ENCODE measurements around the gene DCXR. TPM values are rescaled to one million over a fixed set of nuclear protein-coding genes. Genes with fewer than 3 reads are reported as not detected.

Gene DCXR
- total and polyA plus RNA-seq, 2 of the 13 experiments (the other 11 are each of a cell fraction or from before 2014, with no cell fraction given): 287 to 311 TPM

DNA sequence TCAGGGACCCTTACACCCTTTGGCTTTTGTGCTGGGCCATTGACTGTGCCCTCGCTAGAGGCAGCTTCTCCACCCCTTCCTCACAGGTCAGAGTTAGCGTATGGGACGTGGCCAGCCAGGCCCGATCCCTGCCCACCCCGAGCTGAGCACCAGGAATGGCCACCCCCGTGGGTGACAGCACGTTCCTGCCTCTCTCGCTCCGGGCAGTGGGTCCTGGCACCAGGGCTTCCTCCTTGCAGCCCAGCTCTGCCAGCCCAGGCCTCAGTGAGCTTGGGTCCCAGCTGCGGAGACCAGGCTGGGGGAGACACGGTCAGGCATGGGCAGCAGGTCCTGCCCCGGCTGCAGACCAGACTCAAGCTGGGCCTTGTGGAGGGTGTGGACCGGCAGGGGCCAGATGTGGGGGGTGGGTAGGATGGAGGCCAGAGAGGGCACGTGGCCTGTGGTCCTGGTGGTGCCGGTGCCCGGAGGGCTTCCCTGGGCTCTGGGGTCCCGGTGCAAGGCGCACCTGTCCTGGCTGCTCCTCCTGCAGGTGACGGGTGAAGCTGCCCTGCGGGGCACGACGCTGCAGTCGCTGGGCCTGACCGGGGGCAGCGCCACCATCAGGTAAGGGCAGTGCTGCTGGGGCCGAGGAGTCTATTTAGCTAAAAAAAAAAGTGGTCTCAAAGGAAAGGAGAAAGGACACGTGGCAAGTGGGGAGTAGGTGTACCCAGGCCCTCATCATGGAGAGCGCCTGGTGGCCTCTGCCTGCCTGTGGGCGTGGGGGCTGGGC is 41.9 kb downstream of the DCXR start (continued):
- TF ChIP-seq ZNF253 (CRISPR knock-in tag; IDR thresholded peaks at IDR 0.05; ENCODE audit: borderline replicate concordance) (peak; percentile 88; the same call in 1 of the 2 replicates), KDM5B (CRISPR knock-in tag; IDR thresholded peaks at IDR 0.05; ENCODE audit: borderline replicate concordance) (peak; percentile 74), GPN1 (CRISPR knock-in tag; IDR thresholded peaks at IDR 0.05; ENCODE audit: borderline replicate concordance) (no peak; the same call in 1 of the 2 replicates), ZNF24 (IDR thresholded peaks at IDR 0.05) (no peak), FOXA3 (CRISPR knock-in tag; IDR thresholded peaks at IDR 0.05) (peak; percentile 52), ZNF350 (CRISPR knock-in tag; IDR thresholded peaks at IDR 0.05; ENCODE audit: borderline replicate concordance, low read depth) (no peak; the same call in none of the 2 replicates), ZBED4 (CRISPR knock-in tag; IDR thresholded peaks at IDR 0.05; ENCODE audit: borderline replicate concordance) (no peak; the same call in none of the 2 replicates), BRF2 (CRISPR knock-in tag; IDR thresholded peaks at IDR 0.05) (no peak), AHDC1 (CRISPR knock-in tag; IDR thresholded peaks at IDR 0.05; ENCODE audit: borderline replicate concordance) (0 out of 2 replicates have a peak, but pooled peaks have one; percentile 22), ZNF850 (CRISPR knock-in tag; conservative IDR thresholded peaks at IDR 0.05) (no peak), ZNF556 (CRISPR knock-in tag; IDR thresholded peaks at IDR 0.05; ENCODE audit: borderline replicate concordance) (no peak), TGIF2 (CRISPR knock-in tag; IDR thresholded peaks at IDR 0.05) (0 out of 2 replicates have a peak, but pooled peaks have one; percentile 22), SALL2 (CRISPR knock-in tag; IDR thresholded peaks at IDR 0.05) (no peak)
- TF ChIP-seq, protein P1, sequence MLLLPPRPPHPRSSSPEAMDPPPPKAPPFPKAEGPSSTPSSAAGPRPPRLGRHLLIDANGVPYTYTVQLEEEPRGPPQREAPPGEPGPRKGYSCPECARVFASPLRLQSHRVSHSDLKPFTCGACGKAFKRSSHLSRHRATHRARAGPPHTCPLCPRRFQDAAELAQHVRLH (CRISPR knock-in tag; IDR thresholded peaks at IDR 0.05; ENCODE audit: borderline replicate concordance, low read depth): 0 out of 2 replicates have a peak, but pooled peaks have one; percentile 12
- TF ChIP-seq, protein P2, sequence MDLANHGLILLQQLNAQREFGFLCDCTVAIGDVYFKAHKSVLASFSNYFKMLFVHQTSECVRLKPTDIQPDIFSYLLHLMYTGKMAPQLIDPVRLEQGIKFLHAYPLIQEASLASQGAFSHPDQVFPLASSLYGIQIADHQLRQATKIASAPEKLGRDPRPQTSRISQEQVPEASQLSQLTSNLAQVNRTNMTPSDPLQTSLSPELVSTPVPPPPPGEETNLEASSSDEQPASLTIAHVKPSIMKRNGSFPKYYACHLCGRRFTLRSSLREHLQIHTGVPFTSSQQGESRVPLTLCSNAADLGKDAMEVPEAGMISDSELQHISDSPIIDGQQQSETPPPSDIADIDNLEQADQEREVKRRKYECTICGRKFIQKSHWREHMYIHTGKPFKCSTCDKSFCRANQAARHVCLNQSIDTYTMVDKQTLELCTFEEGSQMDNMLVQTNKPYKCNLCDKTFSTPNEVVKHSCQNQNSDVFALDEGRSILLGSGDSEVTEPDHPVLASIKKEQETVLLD (CRISPR knock-in tag; IDR thresholded peaks at IDR 0.05; ENCODE audit: low read depth): 0 out of 2 replicates have a peak, but pooled peaks have one; percentile 42
